B cell (primary cell): Measurements from ENCODE around the gene TNFAIP2.

ENCODE experiments used
- EZH2 ChIP-seq: IDR thresholded peaks from 2 replicates; pipeline ENCODE4 v1.6.1; 2012; ENCODE audit warnings: borderline replicate concordance, low read depth, mild to moderate bottlenecking, moderate library complexity, low read length; ENCODE audit not compliant: insufficient read depth, poor library complexity, severe bottlenecking
- TF ChIP-seq, protein P1 (sequence below): fragments of 200-600 bp; IDR thresholded peaks from one replicate; pipeline ENCODE4 v1.8.0; 2022; ENCODE audit warnings: antibody characterized with exemption, mild to moderate bottlenecking

- TF ChIP-seq, protein P1, sequence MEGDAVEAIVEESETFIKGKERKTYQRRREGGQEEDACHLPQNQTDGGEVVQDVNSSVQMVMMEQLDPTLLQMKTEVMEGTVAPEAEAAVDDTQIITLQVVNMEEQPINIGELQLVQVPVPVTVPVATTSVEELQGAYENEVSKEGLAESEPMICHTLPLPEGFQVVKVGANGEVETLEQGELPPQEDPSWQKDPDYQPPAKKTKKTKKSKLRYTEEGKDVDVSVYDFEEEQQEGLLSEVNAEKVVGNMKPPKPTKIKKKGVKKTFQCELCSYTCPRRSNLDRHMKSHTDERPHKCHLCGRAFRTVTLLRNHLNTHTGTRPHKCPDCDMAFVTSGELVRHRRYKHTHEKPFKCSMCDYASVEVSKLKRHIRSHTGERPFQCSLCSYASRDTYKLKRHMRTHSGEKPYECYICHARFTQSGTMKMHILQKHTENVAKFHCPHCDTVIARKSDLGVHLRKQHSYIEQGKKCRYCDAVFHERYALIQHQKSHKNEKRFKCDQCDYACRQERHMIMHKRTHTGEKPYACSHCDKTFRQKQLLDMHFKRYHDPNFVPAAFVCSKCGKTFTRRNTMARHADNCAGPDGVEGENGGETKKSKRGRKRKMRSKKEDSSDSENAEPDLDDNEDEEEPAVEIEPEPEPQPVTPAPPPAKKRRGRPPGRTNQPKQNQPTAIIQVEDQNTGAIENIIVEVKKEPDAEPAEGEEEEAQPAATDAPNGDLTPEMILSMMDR = no peak
- no peak for TF ChIP-seq EZH2
These were observed 4.1 kb downstream of the TNFAIP2 start for GRCh38 chr14:103127356-103127755.
